Loucy (cell line): ENCODE data around the gene RYR2.

Source experiments
- H2AFZ ChIP-seq: fragments of 200-600 bp; sonication (generic); 2 replicates; pipeline ENCODE4 v1.6.0; 2016; ENCODE audit warnings: antibody characterized with exemption, mild to moderate bottlenecking, low read length, moderate library complexity
- H3F3A ChIP-seq: fragments of 200-600 bp; 2 replicates; pipeline ENCODE4 v1.6.0; 2016; ENCODE audit warnings: antibody characterized with exemption, low read depth, mild to moderate bottlenecking
- H3K27me3 ChIP-seq: fragments of 200-600 bp; sonication (generic); 2 replicates; pipeline ENCODE4 v1.6.1; 2014; ENCODE audit warnings: low read length, mild to moderate bottlenecking; ENCODE audit not compliant: insufficient read depth, poor library complexity, severe bottlenecking
- H3K36me3 ChIP-seq: fragments of 200-600 bp; sonication (generic); 2 replicates; pipeline ENCODE4 v1.6.1; 2016; ENCODE audit warnings: low read length; ENCODE audit not compliant: insufficient read depth
- H3K4me1 ChIP-seq: fragments of 200-600 bp; sonication (generic); 2 replicates; pipeline ENCODE4 v1.5.1; 2014; ENCODE audit warnings: low read length, mild to moderate bottlenecking; ENCODE audit not compliant: insufficient read depth, poor library complexity, severe bottlenecking
- H3K4me2 ChIP-seq: fragments of 200-600 bp; sonication (generic); 2 replicates; pipeline ENCODE4 v1.6.0; 2014; ENCODE audit warnings: antibody characterized with exemption, low read length, low read depth, mild to moderate bottlenecking; ENCODE audit not compliant: poor library complexity, severe bottlenecking
- H3K4me3 ChIP-seq: fragments of 200-600 bp; sonication (generic); 2 replicates; pipeline ENCODE4 v1.5.1; 2014; ENCODE audit warnings: low read length, mild to moderate bottlenecking, mixed read lengths; ENCODE audit not compliant: poor library complexity, severe bottlenecking
- H3K79me2 ChIP-seq: fragments of 200-600 bp; sonication (generic); 2 replicates; pipeline ENCODE4 v1.6.1; 2014; ENCODE audit warnings: low read length; ENCODE audit not compliant: insufficient read depth
- H3K9ac ChIP-seq: fragments of 200-600 bp; sonication (generic); 2 replicates; pipeline ENCODE4 v1.6.0; 2014; ENCODE audit warnings: mild to moderate bottlenecking, low read depth, low read length, moderate library complexity; ENCODE audit not compliant: poor library complexity, severe bottlenecking
- H3K9me2 ChIP-seq: fragments of 200-600 bp; sonication (generic); replicated peaks from 2 replicates; pipeline ENCODE4 v1.6.1; 2016; ENCODE audit warnings: low read depth, low read length, mixed read lengths
- H3K9me3 ChIP-seq: fragments of 200-600 bp; sonication (generic); 2 replicates; pipeline ENCODE4 v1.6.1; 2014; ENCODE audit warnings: mild to moderate bottlenecking, antibody characterized with exemption, low read length, low read depth; ENCODE audit not compliant: insufficient read depth
- H4K20me1 ChIP-seq: fragments of 200-600 bp; sonication (generic); 2 replicates; pipeline ENCODE4 v1.6.0; 2014; ENCODE audit warnings: antibody characterized with exemption, low read length, mild to moderate bottlenecking; ENCODE audit not compliant: insufficient read depth, poor library complexity, severe bottlenecking
- CTCF ChIP-seq: fragments of 200-600 bp; sonication (generic); conservative IDR thresholded peaks from 2 replicates; pipeline ENCODE4 v1.5.1; 2014; ENCODE audit warnings: mild to moderate bottlenecking, antibody characterized with exemption, low read length
- EZH2phosphoT487 ChIP-seq: fragments of 200-600 bp; IDR thresholded peaks from 2 replicates; pipeline ENCODE4 v1.6.1; 2018; ENCODE audit warnings: antibody characterized with exemption, mild to moderate bottlenecking, moderate library complexity, borderline replicate concordance

Gene RYR2

GRCh38 chr1:237179503-237179902, 137.5 kb downstream of the RYR2 start:
- TF ChIP-seq EZH2phosphoT487 (no peak), CTCF (no peak)
- Histone ChIP-seq H3K4me2 (no peak overlapping the region), H3K9ac (no peak overlapping the region)

DNA sequence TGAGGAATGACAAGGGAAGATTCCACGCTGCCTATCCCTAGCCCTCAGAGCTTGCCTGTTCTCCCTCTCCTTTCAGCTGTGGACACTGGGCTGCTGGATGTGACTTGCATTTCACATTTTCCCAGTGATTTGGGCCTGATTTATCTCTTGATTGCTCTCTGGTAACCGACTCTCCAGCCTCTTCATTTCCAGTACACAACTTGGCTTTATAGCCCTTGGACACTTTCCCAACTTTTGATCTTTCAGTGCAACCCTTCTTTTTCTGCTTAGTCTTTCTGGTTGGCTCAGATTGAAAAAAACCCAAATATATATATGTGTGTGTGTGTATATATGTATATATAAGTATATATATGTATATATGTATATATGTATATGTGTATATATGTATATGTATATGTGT, 138.3 kb downstream of the RYR2 start:
- H3F3A ChIP-seq: no peaks in the 10 kb centered on the region
- H3K9me3 ChIP-seq: no peaks in the 10 kb centered on the region
- TF ChIP-seq EZH2phosphoT487: no peak
- TF ChIP-seq CTCF: no peak
- no peak overlapping the region for H3K4me2 ChIP-seq
- H2AFZ ChIP-seq: no peak overlapping the region
- H3K79me2 ChIP-seq: no peaks in the 10 kb centered on the region
- no peaks in the 10 kb centered on the region for H3K27me3 ChIP-seq
- no peak overlapping the region for H3K9ac ChIP-seq
- no peaks in the 10 kb centered on the region for H3K4me1 ChIP-seq
- no peak overlapping the region for H3K4me3 ChIP-seq
- H3K36me3 ChIP-seq: no peaks in the 10 kb centered on the region
- H3K9me2 ChIP-seq: no peaks in the 10 kb centered on the region
- H4K20me1 ChIP-seq: no peaks in the 10 kb centered on the region

More at GRCh38 chr1:237179503-237179902, 137.5 kb downstream of the RYR2 start:
- Histone ChIP-seq H3F3A (no peaks in the 10 kb centered on the region), H3K79me2 (no peaks in the 10 kb centered on the region), H3K4me1 (no peaks in the 10 kb centered on the region), H3K27me3 (no peaks in the 10 kb centered on the region), H3K36me3 (no peaks in the 10 kb centered on the region), H2AFZ (no peak overlapping the region), H3K9me3 (no peaks in the 10 kb centered on the region), H3K4me3 (no peak overlapping the region), H3K9me2 (no peaks in the 10 kb centered on the region), H4K20me1 (no peaks in the 10 kb centered on the region)

DNA sequence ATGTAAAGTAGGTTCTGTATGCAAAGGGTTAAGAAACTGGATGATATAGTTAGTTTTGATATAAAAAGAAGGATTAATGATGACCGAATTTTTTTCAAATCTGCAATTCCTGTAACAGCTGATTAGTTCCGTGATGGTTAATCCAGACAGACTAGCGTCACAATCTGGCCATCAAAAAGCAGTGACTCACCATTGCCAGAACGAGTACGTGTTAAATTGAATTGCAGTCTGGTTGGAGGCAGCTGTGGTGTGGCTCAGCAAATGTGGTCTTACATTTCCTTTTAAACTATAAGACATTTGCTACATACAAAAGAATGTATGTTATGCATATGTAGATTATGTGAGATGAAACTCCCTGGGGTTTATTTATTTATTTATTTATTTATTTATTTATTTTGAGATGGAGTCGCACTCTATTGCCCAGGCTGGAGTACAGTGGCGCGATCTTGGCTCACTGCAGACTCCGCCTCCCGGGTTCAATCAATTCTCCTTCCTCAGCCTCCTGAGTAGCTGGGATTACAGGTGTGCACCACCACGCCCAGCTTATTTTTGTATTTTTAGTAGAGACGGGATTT, 139.8 kb downstream of the RYR2 start:
- H4K20me1 ChIP-seq: no peaks in the 10 kb centered on the region
- no peak overlapping the region for H3K9ac ChIP-seq
- H3K4me2 ChIP-seq: no peak overlapping the region
- TF ChIP-seq EZH2phosphoT487 (no peak), CTCF (no peak)
- no peaks in the 10 kb centered on the region for H3F3A ChIP-seq
- H3K27me3 ChIP-seq: no peaks in the 10 kb centered on the region
- no peaks in the 10 kb centered on the region for H3K9me2 ChIP-seq
- no peaks in the 10 kb centered on the region for H3K79me2 ChIP-seq
- no peak overlapping the region for H3K4me3 ChIP-seq
- no peaks in the 10 kb centered on the region for H3K36me3 ChIP-seq
- H2AFZ ChIP-seq: no peak overlapping the region
- H3K4me1 ChIP-seq: no peaks in the 10 kb centered on the region
- H3K9me3 ChIP-seq: no peaks in the 10 kb centered on the region
